ACC112 (cell line): ENCODE results near the gene FBRS.
"Not testable (repeated sequence)": the region's sequence is repeated elsewhere in the genome, so short reads cannot be mapped to it uniquely, and the experiment has no call there.

Source experiments
- H2AFZ ChIP-seq: fragments of 200-600 bp; sonication (generic); one replicate; pipeline ENCODE4 v1.6.0; 2017; ENCODE audit warnings: antibody characterized with exemption, low read length; ENCODE audit not compliant: unreplicated experiment
- H3K27ac ChIP-seq: fragments of 200-600 bp; sonication (generic); 2 replicates; pipeline ENCODE4 v1.5.1; 2014; ENCODE audit warnings: low read depth, mild to moderate bottlenecking, antibody characterized with exemption, low read length, moderate library complexity
- H3K27me3 ChIP-seq: fragments of 200-600 bp; sonication (generic); 2 replicates; pipeline ENCODE4 v1.6.1; 2014; ENCODE audit warnings: mild to moderate bottlenecking, antibody characterized with exemption, low read length, moderate library complexity, mixed read lengths; ENCODE audit not compliant: insufficient read depth
- H3K36me3 ChIP-seq: fragments of 200-600 bp; sonication (generic); 2 replicates; pipeline ENCODE4 v1.6.1; 2016; ENCODE audit warnings: mild to moderate bottlenecking, antibody characterized with exemption, low read length, moderate library complexity, mixed read lengths; ENCODE audit not compliant: insufficient read depth
- H3K4me1 ChIP-seq: fragments of 200-600 bp; sonication (generic); one replicate; pipeline ENCODE4 v1.6.1; 2016; ENCODE audit warnings: low read length, mixed read lengths; ENCODE audit not compliant: insufficient read depth, unreplicated experiment, control insufficient read depth
- H3K4me3 ChIP-seq: fragments of 200-600 bp; sonication (generic); 2 replicates; pipeline ENCODE4 v1.5.1; 2014; ENCODE audit warnings: mild to moderate bottlenecking, low read depth, low read length
- H3K79me2 ChIP-seq: fragments of 200-600 bp; sonication (generic); one replicate; pipeline ENCODE4 v1.6.0; 2016; ENCODE audit warnings: low read length; ENCODE audit not compliant: control insufficient read depth, unreplicated experiment, insufficient read depth

Gene FBRS

GRCh38 chr16:30688701-30689100 is 30.5 kb downstream of the FBRS start:
- H2AFZ ChIP-seq, result no peak overlapping the region
- no peaks in the 10 kb centered on the region for H3K79me2 ChIP-seq

GRCh38 chr16:30691907-30692306 is 33.7 kb downstream of the FBRS start:
- Histone ChIP-seq H3K4me1 (no peaks in the 10 kb centered on the region), H2AFZ (no peak overlapping the region), H3K27ac (no peak overlapping the region), H3K79me2 (no peaks in the 10 kb centered on the region), H3K4me3 (no peak overlapping the region), H3K27me3 (no peaks in the 10 kb centered on the region), H3K36me3 (no peaks in the 10 kb centered on the region)

More at GRCh38 chr16:30688701-30689100, 30.5 kb downstream of the FBRS start:
- Histone ChIP-seq H3K27me3 (no peaks in the 10 kb centered on the region), H3K4me3 (no peak overlapping the region), H3K36me3 (no peaks in the 10 kb centered on the region), H3K27ac (no peak overlapping the region), H3K4me1 (no peaks in the 10 kb centered on the region)

- Histone ChIP-seq H3K27ac (no peak overlapping the region), H3K27me3 (no peaks in the 10 kb centered on the region), H3K4me1 (no peaks in the 10 kb centered on the region), H3K79me2 (no peaks in the 10 kb centered on the region), H3K36me3 (no peaks in the 10 kb centered on the region), H3K4me3 (no peak overlapping the region), H2AFZ (no peak overlapping the region)
These were observed 34.3 kb downstream of the FBRS start for GRCh38 chr16:30692396-30693064.

GRCh38 chr16:30694926-30695693 is 36.9 kb downstream of the FBRS start:
- H3K27me3 ChIP-seq, result no peaks in the 10 kb centered on the region
- H3K4me3 ChIP-seq, result no peak overlapping the region
- no peak overlapping the region for H2AFZ ChIP-seq
- peaks cover 5% of the 10 kb centered on the region for H3K4me1 ChIP-seq
- H3K79me2 ChIP-seq, result peaks cover 15% of the 10 kb centered on the region
- no peaks in the 10 kb centered on the region for H3K36me3 ChIP-seq
- no peak overlapping the region for H3K27ac ChIP-seq

GRCh38 chr16:30696646-30697045 is 38.4 kb downstream of the FBRS start:
- H3K4me1 ChIP-seq, result peaks cover 15% of the 10 kb centered on the region
- H3K79me2 ChIP-seq, result peaks cover 31% of the 10 kb centered on the region
- H3K4me3 ChIP-seq, H3K27ac ChIP-seq, H3K27me3 ChIP-seq, H2AFZ ChIP-seq, H3K36me3 ChIP-seq: not testable (repeated sequence)

- Histone ChIP-seq H3K79me2 (peaks cover 36% of the 10 kb centered on the region), H3K27me3 (no peaks in the 10 kb centered on the region), H3K36me3 (peaks cover 6% of the 10 kb centered on the region), H3K27ac (peak overlapping the region; percentile 98), H3K4me3 (peak overlapping the region; percentile 95), H2AFZ (peak overlapping the region; percentile 95), H3K4me1 (peaks cover 15% of the 10 kb centered on the region)
These were observed 39.3 kb downstream of the FBRS start for GRCh38 chr16:30697264-30698138.

GRCh38 chr16:30698139-30698815 is 40.0 kb downstream of the FBRS start:
- H3K4me1 ChIP-seq, result peaks cover 15% of the 10 kb centered on the region
- peak overlapping the region; percentile 95 for H3K4me3 ChIP-seq
- peaks cover 40% of the 10 kb centered on the region for H3K79me2 ChIP-seq
- H3K27ac ChIP-seq, result peak overlapping the region; percentile 98
- H3K27me3 ChIP-seq, result no peaks in the 10 kb centered on the region
- peaks cover 8% of the 10 kb centered on the region for H3K36me3 ChIP-seq
- H2AFZ ChIP-seq, result peak overlapping the region; percentile 52

- Histone ChIP-seq H3K4me3 (peak within 1 kb of the TSS; percentile 95), H3K27me3 (no peaks in the 10 kb centered on the region), H3K4me1 (peaks cover 15% of the 10 kb centered on the region), H3K36me3 (peaks cover 11% of the 10 kb centered on the region), H2AFZ (peak within 1 kb of the TSS; percentile 52), H3K79me2 (peaks cover 42% of the 10 kb centered on the region), H3K27ac (peak within 1 kb of the TSS; percentile 98)
These were observed 40.8 kb downstream of the FBRS start, which contains the start of gene SRCAP for GRCh38 chr16:30698816-30699614. Gene SRCAP, plus strand, starts transcription at chr16:30699171. Its CDS starts 1,654 bp downstream, at chr16:30700825.

GRCh38 chr16:30699615-30700099 is 41.4 kb downstream of the FBRS start:
- peaks cover 15% of the 10 kb centered on the region for H3K4me1 ChIP-seq
- H2AFZ ChIP-seq, result no peak overlapping the region
- peak overlapping the region; percentile 98 for H3K27ac ChIP-seq
- H3K4me3 ChIP-seq, result peak overlapping the region; percentile 95
- peaks cover 18% of the 10 kb centered on the region for H3K36me3 ChIP-seq
- no peaks in the 10 kb centered on the region for H3K27me3 ChIP-seq
- peaks cover 45% of the 10 kb centered on the region for H3K79me2 ChIP-seq
